GM12878 (cell line): ENCODE measurements around the gene MRPL55. TPM values are rescaled to one million over a fixed set of nuclear protein-coding genes. Genes with fewer than 3 reads are reported as not detected.

Source experiments
- ATAC-seq: fragments of 200-7000 bp; cut with Tn5 transposase; 3 replicates; pipeline ENCODE4 v1.9.1; 2020; ENCODE audit warnings: mild to moderate bottlenecking, moderate library complexity
- BruUV-seq: library from RNA; stranded (reverse); fragments of 400-500 nt; replicated peaks from 2 replicates; lab custom pipeline; 2021; lab: Mats Ljungman, UMichigan
- CTCF ChIA-PET: fragments of 300-600 bp; sonication (Branson Sonifier 250); formaldehyde crosslinking; extraction: SDS; loops from one replicate; lab custom pipeline; 2021; ENCODE audit warnings: inconsistent platforms; lab: Yijun Ruan, JAX
- POLR2A ChIA-PET: fragments of 350-600 bp; formaldehyde crosslinking; extraction: SDS; loops from one replicate; lab custom pipeline; 2021; ENCODE audit warnings: inconsistent platforms; lab: Charles Lee
- RAD21 ChIA-PET: fragments of 300-600 bp; sonication (Branson Sonifier 250); formaldehyde crosslinking; loops from one replicate; lab custom pipeline; 2023; ENCODE audit warnings: antibody characterized with exemption; ENCODE audit not compliant: unreplicated experiment; lab: Charles Lee
- SMC1A ChIA-PET: fragments of 300-600 bp; sonication (Branson Sonifier 250); formaldehyde crosslinking; loops from one replicate; lab custom pipeline; 2023; ENCODE audit not compliant: unreplicated experiment, uncharacterized antibody; lab: Charles Lee
- DNase-seq: peaks from one replicate; pipeline ENCODE4 v3.0.0-alpha.2; 2011; ENCODE audit warnings: low read depth, low spot score
- FAIRE-seq: peaks from 3 replicates; lab custom pipeline; 2011; peaks lifted over from hg19 to GRCh38; lab: Jason Lieb, UNC
- H2AFZ ChIP-seq: 2 replicates; pipeline ENCODE4 v1.6.0; 2011; ENCODE audit warnings: low read depth, low read length, control low read depth; ENCODE audit not compliant: control insufficient read depth
- H3K27ac ChIP-seq: 2 replicates; pipeline ENCODE4 v1.5.1; 2011; ENCODE audit warnings: control low read depth; ENCODE audit not compliant: control insufficient read depth, insufficient read depth
- H3K27me3 ChIP-seq, 2 experiments: replicated peaks in 1 of 2; 2 replicates each; pipeline versions ENCODE4 v1.6.0 to v1.6.1; 2011; ENCODE audit warnings: low read length in 1 of 2; ENCODE audit not compliant: control insufficient read depth in 2 of 2, insufficient read depth in 2 of 2
- H3K36me3 ChIP-seq, 2 experiments: 2 replicates each; pipeline ENCODE4 v1.5.1; 2011; ENCODE audit warnings: low read length in 1 of 2; ENCODE audit not compliant: control insufficient read depth in 2 of 2, insufficient read depth in 2 of 2
- H3K4me1 ChIP-seq: 2 replicates; pipeline ENCODE4 v1.6.1; 2011; ENCODE audit warnings: mild to moderate bottlenecking, low read length, moderate library complexity, mixed read lengths; ENCODE audit not compliant: control insufficient read depth, insufficient read depth
- H3K4me2 ChIP-seq: 2 replicates; pipeline ENCODE4 v1.6.0; 2011; ENCODE audit warnings: control low read depth; ENCODE audit not compliant: control insufficient read depth, insufficient read depth
- H3K4me3 ChIP-seq: fragments of 200-600 bp; sonication (generic); 2 replicates; pipeline ENCODE4 v1.5.1; 2016
- H3K79me2 ChIP-seq: 2 replicates; pipeline ENCODE4 v1.6.0; 2011; ENCODE audit warnings: low read length; ENCODE audit not compliant: control insufficient read depth, insufficient read depth
- H3K9ac ChIP-seq: 2 replicates; pipeline ENCODE4 v1.8.0; 2011; ENCODE audit warnings: low read length, control low read depth, mixed read lengths; ENCODE audit not compliant: control insufficient read depth, insufficient read depth
- H3K9me3 ChIP-seq: replicated peaks from 3 replicates; pipeline ENCODE4 v1.5.1; 2011; ENCODE audit warnings: mild to moderate bottlenecking, low read length; ENCODE audit not compliant: control insufficient read depth, insufficient read depth
- H4K20me1 ChIP-seq: 2 replicates; pipeline ENCODE4 v1.6.0; 2011; ENCODE audit not compliant: control insufficient read depth, insufficient read depth
- ASH2L ChIP-seq: fragments of 300-600, 200-600 bp; sonication (generic); IDR thresholded peaks from 2 replicates; pipeline ENCODE4 v1.6.1; 2017; ENCODE audit warnings: low read depth, mild to moderate bottlenecking, borderline replicate concordance
- ATF7 ChIP-seq: fragments of 450-650 bp; IDR thresholded peaks from 2 replicates; pipeline ENCODE4 v1.6.1; 2016; ENCODE audit warnings: low read depth, mild to moderate bottlenecking
- IRF4 ChIP-seq: IDR thresholded peaks from 2 replicates; pipeline ENCODE4 v1.6.1; 2011; ENCODE audit warnings: low read depth, low read length
- MYB ChIP-seq: fragments of 150-350 bp; IDR thresholded peaks from 2 replicates; pipeline ENCODE4 v1.6.1; 2014; ENCODE audit warnings: mild to moderate bottlenecking, low read depth, low read length, borderline replicate concordance
- MYC ChIP-seq: IDR thresholded peaks from 2 replicates; pipeline ENCODE4 v1.6.1; 2011; ENCODE audit warnings: mild to moderate bottlenecking, low read length, moderate library complexity, inconsistent platforms; ENCODE audit not compliant: insufficient read depth, insufficient replicate concordance, insufficient read length, severe bottlenecking
- NFIC ChIP-seq: IDR thresholded peaks from 2 replicates; pipeline ENCODE4 v1.6.1; 2012; ENCODE audit warnings: low read depth, mild to moderate bottlenecking, inconsistent platforms, low read length, moderate library complexity
- NR2C1 ChIP-seq: fragments of 450-650 bp; IDR thresholded peaks from 2 replicates; pipeline ENCODE4 v1.6.1; 2017; ENCODE audit warnings: antibody characterized with exemption, mild to moderate bottlenecking, moderate library complexity
- PAX8 ChIP-seq: fragments of 450-650 bp; IDR thresholded peaks from 2 replicates; pipeline ENCODE4 v1.6.1; 2017; ENCODE audit warnings: mild to moderate bottlenecking, moderate library complexity
- SIN3A ChIP-seq: IDR thresholded peaks from 2 replicates; pipeline ENCODE4 v1.6.1; 2012; ENCODE audit warnings: low read depth, low read length, improper control_type of control experiment
- SMAD1 ChIP-seq: fragments of 450-650 bp; IDR thresholded peaks from 2 replicates; pipeline ENCODE4 v1.6.1; 2018; ENCODE audit warnings: mild to moderate bottlenecking, low read depth; ENCODE audit not compliant: partially characterized antibody
- SPI1 ChIP-seq: IDR thresholded peaks from 2 replicates; pipeline ENCODE4 v1.6.1; 2011; ENCODE audit warnings: low read depth, mild to moderate bottlenecking, low read length, moderate library complexity, borderline replicate concordance; ENCODE audit not compliant: insufficient read depth
- TCF7 ChIP-seq: IDR thresholded peaks from 2 replicates; pipeline ENCODE4 v1.6.1; 2014; ENCODE audit warnings: antibody characterized with exemption, borderline replicate concordance
- WRNIP1 ChIP-seq: IDR thresholded peaks from 2 replicates; pipeline ENCODE4 v1.6.1; 2011; ENCODE audit warnings: low read depth, low read length, improper control_type of control experiment, borderline replicate concordance
- WGBS: methylation state at CpG from one replicate; pipeline ENCODE4 v1.1.6; 2016; ENCODE audit warnings: low lambda C conversion rate; ENCODE audit not compliant: insufficient replicate concordance, insufficient coverage; ENCODE audit errors: missing lambda C conversion rate; 5-methylcytosine and 5-hydroxymethylcytosine counted together
- in situ Hi-C: fragments of 300-500 bp; cut with MboI; formaldehyde crosslinking; loops from 9 replicates; pipeline ENCODE4 v1.14.3; 2018; ENCODE audit warnings: mixed read lengths
- intact Hi-C: fragments of 100-400 bp; cut with micrococcal nuclease; formaldehyde crosslinking; loops from one replicate; pipeline ENCODE4 v1.14.2; 2022; ENCODE audit not compliant: unreplicated experiment
- polyA plus RNA-seq, 11 experiments: library from polyadenylated mRNA; depleted of rRNA in 4 of 11; unstranded in 6 of 11; stranded (reverse) in 5 of 11; fragments of >200 nt; fragmentation: Nextera tagmentation in 4 of 11; fragmentation: Illumina TruSeq in 1 of 11; extraction: Ambion mirVana in 4 of 11; extraction: Trizol in 1 of 11; gene quantifications; 1 replicate in 1 of 11; 2 replicates in 10 of 11; pipeline versions ENCODE4 v1.2.1 to v1.2.3, GENCODE V29; 2011 to 2016; ENCODE audit warnings: inconsistent platforms in 2 of 11, missing spikeins in 2 of 11, low read depth in 1 of 11
- total RNA-seq, 4 experiments: library from RNA; depleted of rRNA in 3 of 4; stranded (reverse); fragments of >200 nt in 3 of 4; fragmentation: Illumina TruSeq in 1 of 4; extraction: Trizol in 1 of 4; gene quantifications; 2 replicates each; pipeline versions ENCODE4 v1.2.1 to v1.2.3, GENCODE V29; 2013 to 2021

Gene MRPL55
- total and polyA plus RNA-seq, 10 of the 15 experiments (the other 5 are each of a cell fraction or from before 2014, with no cell fraction given) = 15.1 to 143 (median 55.8) TPM

GRCh38 chr1:228066891-228067654, 42.0 kb downstream of the MRPL55 start:
- WGBS = 39% methylated on average over 10 of the region's 10 CpGs
- H3K27me3 ChIP-seq = no peaks in the 10 kb centered on the region
- TF ChIP-seq IRF4 (no peak), MYC (no peak), SPI1 (no peak), PAX8 (no peak), ATF7 (no peak), SMAD1 (no peak), SIN3A (no peak), TCF7 (no peak), NR2C1 (no peak), NFIC (no peak), WRNIP1 (no peak), MYB (no peak), ASH2L (no peak)
- TF ChIP-seq, all 136 proteins: peak for 0
- no peaks in the 10 kb centered on the region for H4K20me1 ChIP-seq
- H3K4me3 ChIP-seq = no peak overlapping the region
- no peak overlapping the region for H3K27ac ChIP-seq
- BruUV-seq = no TSS peak
- DNase-seq (no peak), FAIRE-seq (no peak), ATAC-seq (no peak)
- CTCF ChIA-PET = interaction anchor here (0.6 to 0.9 kb wide), 2 partner anchors 10 to 68 kb away, joined by 3 read pairs; no protein-coding TSS in a partner anchor
- in situ Hi-C loops (no loop called here), intact Hi-C loops (no loop called here)
- no peaks in the 10 kb centered on the region for H3K79me2 ChIP-seq
- no peaks in the 10 kb centered on the region for H3K36me3 ChIP-seq
- no peaks in the 10 kb centered on the region for H3K9me3 ChIP-seq
- no peaks in the 10 kb centered on the region for H3K4me1 ChIP-seq
- POLR2A ChIA-PET = no interaction called here
- no peak overlapping the region for H3K4me2 ChIP-seq
- RAD21 ChIA-PET = no interaction called here
- no peak overlapping the region for H3K9ac ChIP-seq
- no peak overlapping the region for H2AFZ ChIP-seq
- SMC1A ChIA-PET = no interaction called here
